HEK293 (cell line): Measurements from ENCODE around the gene MYL6B.

Source experiments
- GLIS2 ChIP-seq: fragments of 450-650 bp; formaldehyde crosslinking; IDR thresholded peaks from 2 replicates; pipeline ENCODE4 v1.5.1; 2016; ENCODE audit warnings: missing biosample characterization, missing genetic modification characterization
- OSR2 ChIP-seq: fragments of 450-650 bp; formaldehyde crosslinking; IDR thresholded peaks from 2 replicates; pipeline ENCODE4 v1.5.1; 2016; ENCODE audit warnings: missing biosample characterization, missing genetic modification characterization
- PRDM1 ChIP-seq: fragments of 450-650 bp; formaldehyde crosslinking; IDR thresholded peaks from 2 replicates; pipeline ENCODE4; 2016; ENCODE audit warnings: missing biosample characterization, missing genetic modification characterization
- ZBTB21 ChIP-seq: fragments of 450-650 bp; formaldehyde crosslinking; IDR thresholded peaks from 2 replicates; pipeline ENCODE4 v1.5.1; 2017; ENCODE audit warnings: missing biosample characterization, missing genetic modification characterization
- ZNF10 ChIP-seq: fragments of 450-650 bp; formaldehyde crosslinking; IDR thresholded peaks from 2 replicates; pipeline ENCODE4 v1.5.1; 2017; ENCODE audit warnings: missing biosample characterization, missing genetic modification characterization
- ZNF121 ChIP-seq: fragments of 450-650 bp; formaldehyde crosslinking; IDR thresholded peaks from 2 replicates; pipeline ENCODE4 v1.5.1; 2016; ENCODE audit warnings: missing biosample characterization, missing genetic modification characterization
- ZNF16 ChIP-seq: fragments of 450-650 bp; formaldehyde crosslinking; IDR thresholded peaks from 2 replicates; pipeline ENCODE4 v1.5.1; 2016; ENCODE audit warnings: low read depth, missing biosample characterization, missing genetic modification characterization
- ZNF223 ChIP-seq: fragments of 450-650 bp; formaldehyde crosslinking; IDR thresholded peaks from 2 replicates; pipeline ENCODE4 v1.5.1; 2016; ENCODE audit warnings: missing biosample characterization, missing genetic modification characterization
- ZNF292 ChIP-seq: fragments of 450-650 bp; formaldehyde crosslinking; IDR thresholded peaks from 2 replicates; pipeline ENCODE4 v1.5.1; 2016; ENCODE audit warnings: low read depth, missing biosample characterization, missing genetic modification characterization, borderline replicate concordance
- ZNF311 ChIP-seq: fragments of 450-650 bp; formaldehyde crosslinking; IDR thresholded peaks from 2 replicates; pipeline ENCODE4 v1.5.1; 2017; ENCODE audit warnings: missing biosample characterization, missing genetic modification characterization, borderline replicate concordance
- ZNF324 ChIP-seq: fragments of 450-650 bp; formaldehyde crosslinking; IDR thresholded peaks from 2 replicates; pipeline ENCODE4 v1.5.1; 2016; ENCODE audit warnings: missing biosample characterization, missing genetic modification characterization
- ZNF335 ChIP-seq: fragments of 450-650 bp; formaldehyde crosslinking; conservative IDR thresholded peaks from 2 replicates; pipeline ENCODE4 v1.5.1; 2016; ENCODE audit warnings: missing biosample characterization, missing genetic modification characterization
- ZNF37A ChIP-seq: fragments of 450-650 bp; IDR thresholded peaks from 2 replicates; pipeline ENCODE4 v1.5.1; 2018; ENCODE audit warnings: missing biosample characterization, missing genetic modification characterization
- ZNF501 ChIP-seq: fragments of 450-650 bp; formaldehyde crosslinking; IDR thresholded peaks from 2 replicates; pipeline ENCODE4 v1.5.1; 2016; ENCODE audit warnings: missing biosample characterization, missing genetic modification characterization
- ZNF544 ChIP-seq: fragments of 450-650 bp; formaldehyde crosslinking; IDR thresholded peaks from 2 replicates; pipeline ENCODE4 v1.5.0; 2017; ENCODE audit warnings: missing biosample characterization, missing genetic modification characterization
- ZNF558 ChIP-seq: fragments of 450-650 bp; formaldehyde crosslinking; IDR thresholded peaks from 2 replicates; pipeline ENCODE4 v1.5.1; 2016; ENCODE audit warnings: missing biosample characterization, missing genetic modification characterization
- ZNF596 ChIP-seq: fragments of 450-650 bp; IDR thresholded peaks from 2 replicates; pipeline ENCODE4 v1.5.0; 2018; ENCODE audit warnings: missing biosample characterization, mild to moderate bottlenecking, missing genetic modification characterization, moderate library complexity
- ZNF660 ChIP-seq: fragments of 450-650 bp; IDR thresholded peaks from 2 replicates; pipeline ENCODE4 v1.5.1; 2018; ENCODE audit warnings: missing biosample characterization, mild to moderate bottlenecking, missing genetic modification characterization
- ZNF76 ChIP-seq: fragments of 450-650 bp; formaldehyde crosslinking; IDR thresholded peaks from 2 replicates; pipeline ENCODE4; 2016; ENCODE audit warnings: low read depth, missing biosample characterization, missing genetic modification characterization, borderline replicate concordance
- ZNF776 ChIP-seq: fragments of 450-650 bp; formaldehyde crosslinking; IDR thresholded peaks from 2 replicates; pipeline ENCODE4 v1.5.0; 2017; ENCODE audit warnings: missing biosample characterization, missing genetic modification characterization, borderline replicate concordance
- ZSCAN30 ChIP-seq: fragments of 450-650 bp; IDR thresholded peaks from 2 replicates; pipeline ENCODE4 v1.5.1; 2018; ENCODE audit warnings: missing biosample characterization, mild to moderate bottlenecking, missing genetic modification characterization, moderate library complexity
- TF ChIP-seq, protein P1 (sequence below): fragments of 450-650 bp; formaldehyde crosslinking; IDR thresholded peaks from 2 replicates; pipeline ENCODE4 v1.5.1; 2017; ENCODE audit warnings: missing biosample characterization, missing genetic modification characterization
- TF ChIP-seq, protein P2 (sequence below): fragments of 450-650 bp; formaldehyde crosslinking; IDR thresholded peaks from 2 replicates; pipeline ENCODE4 v1.5.1; 2017; ENCODE audit warnings: missing biosample characterization, missing genetic modification characterization
- TF ChIP-seq, protein P3 (sequence below): fragments of 450-650 bp; formaldehyde crosslinking; IDR thresholded peaks from 2 replicates; pipeline ENCODE4 v1.5.1; 2016; ENCODE audit warnings: missing biosample characterization, missing genetic modification characterization
- TF ChIP-seq, protein P4 (sequence below): fragments of 450-650 bp; formaldehyde crosslinking; IDR thresholded peaks from 2 replicates; pipeline ENCODE4 v1.5.1; 2017; ENCODE audit warnings: missing biosample characterization, mild to moderate bottlenecking, missing genetic modification characterization, moderate library complexity
- TF ChIP-seq, protein P5 (sequence below): fragments of 450-650 bp; formaldehyde crosslinking; IDR thresholded peaks from 2 replicates; pipeline ENCODE4 v1.5.1; 2016; ENCODE audit warnings: missing biosample characterization, missing genetic modification characterization
- TF ChIP-seq, protein P6 (sequence below): fragments of 450-650 bp; formaldehyde crosslinking; IDR thresholded peaks from 2 replicates; pipeline ENCODE4 v1.5.1; 2016; ENCODE audit warnings: missing biosample characterization, missing genetic modification characterization
- TF ChIP-seq, protein P7 (sequence below): fragments of 450-650 bp; IDR thresholded peaks from 2 replicates; pipeline ENCODE4 v1.5.1; 2018; ENCODE audit warnings: missing biosample characterization, mild to moderate bottlenecking, missing genetic modification characterization

The MYL6B gene

DNA sequence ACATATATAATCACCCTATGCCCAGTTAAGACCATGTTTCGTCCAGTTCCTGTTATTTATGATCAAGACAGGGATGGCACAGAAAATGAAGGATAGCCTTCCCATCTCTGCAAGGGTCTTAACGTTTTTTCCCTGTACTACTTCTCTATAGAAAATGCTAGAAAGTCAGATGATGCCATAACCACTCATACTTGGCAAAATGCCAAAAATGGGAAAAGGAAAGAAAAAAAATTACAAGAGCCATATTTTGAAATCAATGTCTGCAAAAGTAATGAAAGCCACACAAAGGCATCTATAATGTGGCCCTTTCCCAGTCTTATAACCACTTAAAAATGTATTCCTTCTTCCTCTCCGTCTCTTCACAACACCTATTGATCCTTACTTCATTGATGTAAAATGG is 1.8 kb upstream of the MYL6B start (continued):
- TF ChIP-seq ZNF335 (tag by site-specific recombination) (no peak), ZNF544 (no peak), ZBTB21 (tag by site-specific recombination) (no peak), ZNF76 (tag by site-specific recombination) (no peak; the same call in 1 of the 2 replicates), ZNF16 (tag by site-specific recombination) (no peak), ZNF558 (no peak), ZNF121 (tag by site-specific recombination) (no peak), ZNF292 (no peak), ZNF501 (tag by site-specific recombination) (no peak), ZNF10 (tag by site-specific recombination) (no peak), OSR2 (tag by site-specific recombination) (no peak), PRDM1 (tag by site-specific recombination) (0 out of 2 replicates have a peak, but pooled peaks have one; percentile 58), ZNF660 (tag by site-specific recombination) (peak; percentile 96), ZNF223 (tag by site-specific recombination) (no peak), ZNF596 (tag by site-specific recombination) (no peak), ZNF311 (tag by site-specific recombination) (no peak), GLIS2 (no peak), ZSCAN30 (tag by site-specific recombination) (peak; percentile 42; the same call in 1 of the 2 replicates), ZNF37A (peak; percentile 86), ZNF776 (no peak; the same call in 1 of the 2 replicates), ZNF324 (tag by site-specific recombination) (peak; percentile 60)
- TF ChIP-seq, protein P1, sequence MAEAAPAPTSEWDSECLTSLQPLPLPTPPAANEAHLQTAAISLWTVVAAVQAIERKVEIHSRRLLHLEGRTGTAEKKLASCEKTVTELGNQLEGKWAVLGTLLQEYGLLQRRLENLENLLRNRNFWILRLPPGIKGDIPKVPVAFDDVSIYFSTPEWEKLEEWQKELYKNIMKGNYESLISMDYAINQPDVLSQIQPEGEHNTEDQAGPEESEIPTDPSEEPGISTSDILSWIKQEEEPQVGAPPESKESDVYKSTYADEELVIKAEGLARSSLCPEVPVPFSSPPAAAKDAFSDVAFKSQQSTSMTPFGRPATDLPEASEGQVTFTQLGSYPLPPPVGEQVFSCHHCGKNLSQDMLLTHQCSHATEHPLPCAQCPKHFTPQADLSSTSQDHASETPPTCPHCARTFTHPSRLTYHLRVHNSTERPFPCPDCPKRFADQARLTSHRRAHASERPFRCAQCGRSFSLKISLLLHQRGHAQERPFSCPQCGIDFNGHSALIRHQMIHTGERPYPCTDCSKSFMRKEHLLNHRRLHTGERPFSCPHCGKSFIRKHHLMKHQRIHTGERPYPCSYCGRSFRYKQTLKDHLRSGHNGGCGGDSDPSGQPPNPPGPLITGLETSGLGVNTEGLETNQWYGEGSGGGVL (tag by site-specific recombination): peak; percentile 40; the same call in 1 of the 2 replicates
- TF ChIP-seq, protein P2, sequence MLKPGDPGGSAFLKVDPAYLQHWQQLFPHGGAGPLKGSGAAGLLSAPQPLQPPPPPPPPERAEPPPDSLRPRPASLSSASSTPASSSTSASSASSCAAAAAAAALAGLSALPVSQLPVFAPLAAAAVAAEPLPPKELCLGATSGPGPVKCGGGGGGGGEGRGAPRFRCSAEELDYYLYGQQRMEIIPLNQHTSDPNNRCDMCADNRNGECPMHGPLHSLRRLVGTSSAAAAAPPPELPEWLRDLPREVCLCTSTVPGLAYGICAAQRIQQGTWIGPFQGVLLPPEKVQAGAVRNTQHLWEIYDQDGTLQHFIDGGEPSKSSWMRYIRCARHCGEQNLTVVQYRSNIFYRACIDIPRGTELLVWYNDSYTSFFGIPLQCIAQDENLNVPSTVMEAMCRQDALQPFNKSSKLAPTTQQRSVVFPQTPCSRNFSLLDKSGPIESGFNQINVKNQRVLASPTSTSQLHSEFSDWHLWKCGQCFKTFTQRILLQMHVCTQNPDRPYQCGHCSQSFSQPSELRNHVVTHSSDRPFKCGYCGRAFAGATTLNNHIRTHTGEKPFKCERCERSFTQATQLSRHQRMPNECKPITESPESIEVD (tag by site-specific recombination): no peak; the same call in 1 of the 2 replicates
- TF ChIP-seq, protein P3, sequence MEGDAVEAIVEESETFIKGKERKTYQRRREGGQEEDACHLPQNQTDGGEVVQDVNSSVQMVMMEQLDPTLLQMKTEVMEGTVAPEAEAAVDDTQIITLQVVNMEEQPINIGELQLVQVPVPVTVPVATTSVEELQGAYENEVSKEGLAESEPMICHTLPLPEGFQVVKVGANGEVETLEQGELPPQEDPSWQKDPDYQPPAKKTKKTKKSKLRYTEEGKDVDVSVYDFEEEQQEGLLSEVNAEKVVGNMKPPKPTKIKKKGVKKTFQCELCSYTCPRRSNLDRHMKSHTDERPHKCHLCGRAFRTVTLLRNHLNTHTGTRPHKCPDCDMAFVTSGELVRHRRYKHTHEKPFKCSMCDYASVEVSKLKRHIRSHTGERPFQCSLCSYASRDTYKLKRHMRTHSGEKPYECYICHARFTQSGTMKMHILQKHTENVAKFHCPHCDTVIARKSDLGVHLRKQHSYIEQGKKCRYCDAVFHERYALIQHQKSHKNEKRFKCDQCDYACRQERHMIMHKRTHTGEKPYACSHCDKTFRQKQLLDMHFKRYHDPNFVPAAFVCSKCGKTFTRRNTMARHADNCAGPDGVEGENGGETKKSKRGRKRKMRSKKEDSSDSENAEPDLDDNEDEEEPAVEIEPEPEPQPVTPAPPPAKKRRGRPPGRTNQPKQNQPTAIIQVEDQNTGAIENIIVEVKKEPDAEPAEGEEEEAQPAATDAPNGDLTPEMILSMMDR (tag by site-specific recombination): no peak
- TF ChIP-seq, protein P4, sequence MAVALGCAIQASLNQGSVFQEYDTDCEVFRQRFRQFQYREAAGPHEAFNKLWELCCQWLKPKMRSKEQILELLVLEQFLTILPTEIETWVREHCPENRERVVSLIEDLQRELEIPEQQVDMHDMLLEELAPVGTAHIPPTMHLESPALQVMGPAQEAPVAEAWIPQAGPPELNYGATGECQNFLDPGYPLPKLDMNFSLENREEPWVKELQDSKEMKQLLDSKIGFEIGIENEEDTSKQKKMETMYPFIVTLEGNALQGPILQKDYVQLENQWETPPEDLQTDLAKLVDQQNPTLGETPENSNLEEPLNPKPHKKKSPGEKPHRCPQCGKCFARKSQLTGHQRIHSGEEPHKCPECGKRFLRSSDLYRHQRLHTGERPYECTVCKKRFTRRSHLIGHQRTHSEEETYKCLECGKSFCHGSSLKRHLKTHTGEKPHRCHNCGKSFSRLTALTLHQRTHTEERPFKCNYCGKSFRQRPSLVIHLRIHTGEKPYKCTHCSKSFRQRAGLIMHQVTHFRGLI (tag by site-specific recombination): no peak; the same call in 1 of the 2 replicates
- TF ChIP-seq, protein P5, sequence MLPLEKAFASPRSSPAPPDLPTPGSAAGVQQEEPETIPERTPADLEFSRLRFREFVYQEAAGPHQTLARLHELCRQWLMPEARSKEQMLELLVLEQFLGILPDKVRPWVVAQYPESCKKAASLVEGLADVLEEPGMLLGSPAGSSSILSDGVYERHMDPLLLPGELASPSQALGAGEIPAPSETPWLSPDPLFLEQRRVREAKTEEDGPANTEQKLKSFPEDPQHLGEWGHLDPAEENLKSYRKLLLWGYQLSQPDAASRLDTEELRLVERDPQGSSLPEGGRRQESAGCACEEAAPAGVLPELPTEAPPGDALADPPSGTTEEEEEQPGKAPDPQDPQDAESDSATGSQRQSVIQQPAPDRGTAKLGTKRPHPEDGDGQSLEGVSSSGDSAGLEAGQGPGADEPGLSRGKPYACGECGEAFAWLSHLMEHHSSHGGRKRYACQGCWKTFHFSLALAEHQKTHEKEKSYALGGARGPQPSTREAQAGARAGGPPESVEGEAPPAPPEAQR (tag by site-specific recombination): 0 out of 2 replicates have a peak, but pooled peaks have one; percentile 23
- TF ChIP-seq, protein P6, sequence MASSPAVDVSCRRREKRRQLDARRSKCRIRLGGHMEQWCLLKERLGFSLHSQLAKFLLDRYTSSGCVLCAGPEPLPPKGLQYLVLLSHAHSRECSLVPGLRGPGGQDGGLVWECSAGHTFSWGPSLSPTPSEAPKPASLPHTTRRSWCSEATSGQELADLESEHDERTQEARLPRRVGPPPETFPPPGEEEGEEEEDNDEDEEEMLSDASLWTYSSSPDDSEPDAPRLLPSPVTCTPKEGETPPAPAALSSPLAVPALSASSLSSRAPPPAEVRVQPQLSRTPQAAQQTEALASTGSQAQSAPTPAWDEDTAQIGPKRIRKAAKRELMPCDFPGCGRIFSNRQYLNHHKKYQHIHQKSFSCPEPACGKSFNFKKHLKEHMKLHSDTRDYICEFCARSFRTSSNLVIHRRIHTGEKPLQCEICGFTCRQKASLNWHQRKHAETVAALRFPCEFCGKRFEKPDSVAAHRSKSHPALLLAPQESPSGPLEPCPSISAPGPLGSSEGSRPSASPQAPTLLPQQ (tag by site-specific recombination): no peak
- TF ChIP-seq, protein P7, sequence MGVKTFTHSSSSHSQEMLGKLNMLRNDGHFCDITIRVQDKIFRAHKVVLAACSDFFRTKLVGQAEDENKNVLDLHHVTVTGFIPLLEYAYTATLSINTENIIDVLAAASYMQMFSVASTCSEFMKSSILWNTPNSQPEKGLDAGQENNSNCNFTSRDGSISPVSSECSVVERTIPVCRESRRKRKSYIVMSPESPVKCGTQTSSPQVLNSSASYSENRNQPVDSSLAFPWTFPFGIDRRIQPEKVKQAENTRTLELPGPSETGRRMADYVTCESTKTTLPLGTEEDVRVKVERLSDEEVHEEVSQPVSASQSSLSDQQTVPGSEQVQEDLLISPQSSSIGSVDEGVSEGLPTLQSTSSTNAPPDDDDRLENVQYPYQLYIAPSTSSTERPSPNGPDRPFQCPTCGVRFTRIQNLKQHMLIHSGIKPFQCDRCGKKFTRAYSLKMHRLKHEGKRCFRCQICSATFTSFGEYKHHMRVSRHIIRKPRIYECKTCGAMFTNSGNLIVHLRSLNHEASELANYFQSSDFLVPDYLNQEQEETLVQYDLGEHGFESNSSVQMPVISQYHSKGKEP (tag by site-specific recombination): peak; percentile 90
